NB4 (cell line): ENCODE data around the gene SGMS2.

Source experiments
- POLR2A ChIP-seq: IDR thresholded peaks from 2 replicates; pipeline ENCODE4 v1.6.1; 2011; ENCODE audit warnings: mild to moderate bottlenecking; ENCODE audit not compliant: insufficient read length; ENCODE audit errors: extremely low read depth
- TF ChIP-seq, protein P1 (sequence below): IDR thresholded peaks from one replicate; pipeline ENCODE4 v1.5.1; 2012; ENCODE audit warnings: low read depth, low read length
- TF ChIP-seq, protein P2 (sequence below): IDR thresholded peaks from 2 replicates; pipeline ENCODE4 v1.6.1; 2011; ENCODE audit warnings: low read depth, low read length

DNA sequence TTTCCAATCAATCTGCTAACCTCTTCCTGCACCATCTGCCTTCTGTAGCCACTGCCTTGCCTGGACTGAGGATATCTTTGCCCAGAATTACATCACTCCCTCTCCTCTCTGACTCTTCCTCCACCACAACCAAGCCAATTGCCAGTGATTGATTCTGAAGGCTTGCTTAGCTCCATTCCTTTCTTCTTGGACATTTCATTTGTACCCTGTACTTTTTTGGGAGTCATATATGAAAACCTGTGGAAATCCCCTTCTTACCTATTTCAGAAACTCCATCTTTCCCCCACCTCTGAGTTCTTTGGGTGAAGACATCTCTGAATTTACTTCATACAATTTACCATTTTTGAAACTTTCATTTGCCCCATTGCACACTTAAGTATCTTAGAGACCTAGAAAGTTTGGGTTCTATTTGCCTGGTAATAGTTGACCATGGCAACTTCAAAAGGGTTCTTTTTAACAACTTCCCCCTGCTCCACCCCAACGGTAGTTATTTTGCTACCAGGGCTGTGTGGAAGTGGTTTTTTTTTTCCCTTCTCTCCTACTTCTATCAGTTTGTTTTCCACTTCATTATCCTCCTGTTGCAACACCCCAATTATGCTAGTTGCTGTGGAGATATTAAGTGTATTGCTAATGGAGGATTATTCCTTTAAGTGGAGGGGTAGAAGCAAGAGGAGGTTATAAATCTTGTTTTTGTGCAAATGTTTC lies 14.3 kb downstream of the SGMS2 start:
- TF ChIP-seq, protein P1, sequence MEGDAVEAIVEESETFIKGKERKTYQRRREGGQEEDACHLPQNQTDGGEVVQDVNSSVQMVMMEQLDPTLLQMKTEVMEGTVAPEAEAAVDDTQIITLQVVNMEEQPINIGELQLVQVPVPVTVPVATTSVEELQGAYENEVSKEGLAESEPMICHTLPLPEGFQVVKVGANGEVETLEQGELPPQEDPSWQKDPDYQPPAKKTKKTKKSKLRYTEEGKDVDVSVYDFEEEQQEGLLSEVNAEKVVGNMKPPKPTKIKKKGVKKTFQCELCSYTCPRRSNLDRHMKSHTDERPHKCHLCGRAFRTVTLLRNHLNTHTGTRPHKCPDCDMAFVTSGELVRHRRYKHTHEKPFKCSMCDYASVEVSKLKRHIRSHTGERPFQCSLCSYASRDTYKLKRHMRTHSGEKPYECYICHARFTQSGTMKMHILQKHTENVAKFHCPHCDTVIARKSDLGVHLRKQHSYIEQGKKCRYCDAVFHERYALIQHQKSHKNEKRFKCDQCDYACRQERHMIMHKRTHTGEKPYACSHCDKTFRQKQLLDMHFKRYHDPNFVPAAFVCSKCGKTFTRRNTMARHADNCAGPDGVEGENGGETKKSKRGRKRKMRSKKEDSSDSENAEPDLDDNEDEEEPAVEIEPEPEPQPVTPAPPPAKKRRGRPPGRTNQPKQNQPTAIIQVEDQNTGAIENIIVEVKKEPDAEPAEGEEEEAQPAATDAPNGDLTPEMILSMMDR, result no peak
- TF ChIP-seq POLR2A, result no peak
- TF ChIP-seq, protein P2, sequence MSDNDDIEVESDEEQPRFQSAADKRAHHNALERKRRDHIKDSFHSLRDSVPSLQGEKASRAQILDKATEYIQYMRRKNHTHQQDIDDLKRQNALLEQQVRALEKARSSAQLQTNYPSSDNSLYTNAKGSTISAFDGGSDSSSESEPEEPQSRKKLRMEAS, result no peak
